Colonic mucosa (tissue), 4 donors: Measurements from ENCODE around the gene IFITM10. TPM values are rescaled to one million over a fixed set of nuclear protein-coding genes. Genes with fewer than 3 reads are reported as not detected.

Source experiments
- DNase-seq: peaks from one replicate; pipeline ENCODE4 v3.0.0-alpha.2; 2020
- H3K27ac ChIP-seq: fragments of 200-600 bp; one replicate; pipeline ENCODE4 v1.8.0; 2021
- H3K27me3 ChIP-seq: fragments of 200-600 bp; one replicate; pipeline ENCODE4 v1.8.0; 2021
- H3K36me3 ChIP-seq: fragments of 200-600 bp; one replicate; pipeline ENCODE4 v1.8.0; 2021
- H3K4me1 ChIP-seq: fragments of 200-600 bp; one replicate; pipeline ENCODE4 v1.8.0; 2021; ENCODE audit warnings: mild to moderate bottlenecking
- H3K4me3 ChIP-seq: fragments of 200-600 bp; one replicate; pipeline ENCODE4 v1.8.0; 2021
- H3K9ac ChIP-seq, 2 donors: one replicate each; pipeline ENCODE4 v1.7.0; 2013; ENCODE audit warnings: control low read depth in 2 of 2, low read depth in 2 of 2, low read length in 2 of 2
- H3K9me3 ChIP-seq: fragments of 200-600 bp; one replicate; pipeline ENCODE4 v1.8.0; 2021
- CTCF ChIP-seq: fragments of 200-600 bp; IDR thresholded peaks from one replicate; pipeline ENCODE4 v1.8.0; 2022; ENCODE audit warnings: antibody characterized with exemption, mild to moderate bottlenecking
- intact Hi-C: fragments of 100-400 bp; cut with DNase I; formaldehyde crosslinking; loops from one replicate; pipeline ENCODE4 v1.14.1; 2022
- total RNA-seq, 2 donors: library from RNA; stranded (reverse); fragmentation: NEBNext Ultra II Directional in 1 of 2; extraction: Animal tissue kit (Norgen Biotek cat#: 25700) in 1 of 2; gene quantifications; one replicate each; pipeline ENCODE4 v1.2.1, GENCODE V29; 2021
- donor health status: healthy.
- donor health status: DM: no; HTN: no; CAD: no.
- donor health status: DM: no; HTN: no; CAD: no.

Gene IFITM10
- total RNA-seq, 2 donors from 2014 or later: 0.42 to 1.1 TPM

- DNase-seq: no peak
- no peak overlapping the region for H3K9ac ChIP-seq
- intact Hi-C loops: no loop called here
- H3K27ac ChIP-seq: no peak overlapping the region
- TF ChIP-seq CTCF: no peak
- no peaks in the 10 kb centered on the region for H3K36me3 ChIP-seq
- no peak overlapping the region for H3K4me3 ChIP-seq
- no peaks in the 10 kb centered on the region for H3K4me1 ChIP-seq
- no peaks in the 10 kb centered on the region for H3K9me3 ChIP-seq
- no peaks in the 10 kb centered on the region for H3K27me3 ChIP-seq
These were observed 7.4 kb downstream of the IFITM10 start for GRCh38 chr11:1742869-1743584.

- DNase-seq: no peak
- no peak overlapping the region for H3K27ac ChIP-seq
- H3K36me3 ChIP-seq: no peaks in the 10 kb centered on the region
- H3K9ac ChIP-seq: no peak overlapping the region
- H3K4me1 ChIP-seq: no peaks in the 10 kb centered on the region
- TF ChIP-seq CTCF: no peak
- H3K4me3 ChIP-seq: no peak overlapping the region
- no peaks in the 10 kb centered on the region for H3K9me3 ChIP-seq
- H3K27me3 ChIP-seq: no peaks in the 10 kb centered on the region
- intact Hi-C loops: no loop called here
These were observed 8.0 kb downstream of the IFITM10 start for GRCh38 chr11:1742371-1742770.

GRCh38 chr11:1741741-1742140, 8.7 kb downstream of the IFITM10 start:
- intact Hi-C loops: no loop called here
- no peak overlapping the region for H3K4me3 ChIP-seq
- H3K27me3 ChIP-seq: no peaks in the 10 kb centered on the region
- no peaks in the 10 kb centered on the region for H3K9me3 ChIP-seq
- DNase-seq: no peak
- TF ChIP-seq CTCF: no peak
- no peaks in the 10 kb centered on the region for H3K36me3 ChIP-seq
- no peak overlapping the region for H3K27ac ChIP-seq
- no peak overlapping the region for H3K9ac ChIP-seq
- no peaks in the 10 kb centered on the region for H3K4me1 ChIP-seq

- H3K4me1 ChIP-seq: no peaks in the 10 kb centered on the region
- H3K4me3 ChIP-seq: no peak overlapping the region
- H3K27ac ChIP-seq: no peak overlapping the region
- H3K9ac ChIP-seq: no peak overlapping the region
- DNase-seq: no peak
- no peak for TF ChIP-seq CTCF
- H3K9me3 ChIP-seq: no peaks in the 10 kb centered on the region
- H3K27me3 ChIP-seq: no peaks in the 10 kb centered on the region
- H3K36me3 ChIP-seq: no peaks in the 10 kb centered on the region
- intact Hi-C loops: no loop called here
These were observed 9.4 kb downstream of the IFITM10 start for GRCh38 chr11:1740786-1741530.

GRCh38 chr11:1739576-1739975, 10.8 kb downstream of the IFITM10 start:
- no peaks in the 10 kb centered on the region for H3K4me1 ChIP-seq
- H3K9ac ChIP-seq: no peak overlapping the region
- no peak overlapping the region for H3K27ac ChIP-seq
- no peak for TF ChIP-seq CTCF
- H3K4me3 ChIP-seq: no peak overlapping the region
- H3K36me3 ChIP-seq: no peaks in the 10 kb centered on the region
- no peaks in the 10 kb centered on the region for H3K9me3 ChIP-seq
- intact Hi-C loops: loop anchor here (10.0 kb wide), 1 partner anchor 65 kb away; no protein-coding TSS in a partner anchor
- H3K27me3 ChIP-seq: no peaks in the 10 kb centered on the region
- no peak for DNase-seq
